HG03095 (cell line): ENCODE data around the gene DNMBP.
A peak's percentile ranks its signal among the peaks of the same experiment; 100 is the strongest.
"Not testable (repeated sequence)": the region's sequence is repeated elsewhere in the genome, so short reads cannot be mapped to it uniquely, and the experiment has no call there.

Source experiments
- ATAC-seq: cut with Tn5 transposase; IDR thresholded peaks from one replicate; pipeline ENCODE4 v1.9.1; 2021; ENCODE audit warnings: moderate library complexity; ENCODE audit not compliant: unreplicated experiment

The DNMBP gene

GRCh38 chr10:100014071-100014762 lies 4.5 kb upstream of the DNMBP start:
- peak; percentile 72 for ATAC-seq

- ATAC-seq: no peak
These were observed 3.9 kb upstream of the DNMBP start for GRCh38 chr10:100013621-100014020.

GRCh38 chr10:100011906-100012305 lies 2.2 kb upstream of the DNMBP start:
- not testable (repeated sequence) for ATAC-seq

GRCh38 chr10:100009283-100009792 lies 409 bp downstream of the DNMBP start:
- ATAC-seq: peak; percentile 43

- no peak for ATAC-seq
These were observed 952 bp downstream of the DNMBP start for GRCh38 chr10:100008708-100009282.

- ATAC-seq: no peak
These were observed 1.6 kb downstream of the DNMBP start for GRCh38 chr10:100008142-100008522.

- ATAC-seq: no peak
These were observed 2.3 kb downstream of the DNMBP start for GRCh38 chr10:100007231-100008141.

- ATAC-seq: no peak
These were observed 3.4 kb downstream of the DNMBP start for GRCh38 chr10:100006243-100006886.

GRCh38 chr10:100004805-100005510 lies 4.8 kb downstream of the DNMBP start:
- no peak for ATAC-seq

- no peak for ATAC-seq
These were observed 9.6 kb downstream of the DNMBP start for GRCh38 chr10:100000109-100000644.

- ATAC-seq: no peak
These were observed 10.2 kb downstream of the DNMBP start for GRCh38 chr10:99999319-100000108.

- no peak for ATAC-seq
These were observed 10.9 kb downstream of the DNMBP start for GRCh38 chr10:99998889-99999288.

- ATAC-seq: no peak
These were observed 12.8 kb downstream of the DNMBP start for GRCh38 chr10:99996671-99997648.

- no peak for ATAC-seq
These were observed 14.0 kb downstream of the DNMBP start for GRCh38 chr10:99995713-99996112.

GRCh38 chr10:99995269-99995668 lies 14.5 kb downstream of the DNMBP start:
- ATAC-seq: no peak

- ATAC-seq: no peak
These were observed 14.9 kb downstream of the DNMBP start for GRCh38 chr10:99994801-99995200.

- peak; percentile 76 for ATAC-seq
These were observed 15.8 kb downstream of the DNMBP start for GRCh38 chr10:99993701-99994689.
